Dendritic cell treated with granulocyte-macrophage colony-stimulating factor and Interleukin-4, amounts not matched to agents 40 ng/mL and 50 ng/mL, for 4 days (primary cell): ENCODE measurements around the gene PSMB5.

Source experiments
- H3K27ac Mint-ChIP-seq: one replicate; pipeline ENCODE4 v1.8.0; 2022; ENCODE audit warnings: mild to moderate bottlenecking, mixed read lengths
- H3K27me3 Mint-ChIP-seq: one replicate; pipeline ENCODE4 v1.8.0; 2022; ENCODE audit warnings: mild to moderate bottlenecking, mixed read lengths
- H3K36me3 Mint-ChIP-seq: one replicate; pipeline ENCODE4 v1.8.0; 2022; ENCODE audit warnings: low read depth, mixed read lengths
- H3K4me1 Mint-ChIP-seq: one replicate; pipeline ENCODE4 v1.8.0; 2022; ENCODE audit warnings: low read depth, mixed read lengths
- H3K4me3 Mint-ChIP-seq: one replicate; pipeline ENCODE4 v1.8.0; 2022; ENCODE audit warnings: mild to moderate bottlenecking, moderate library complexity, mixed read lengths
- H3K9me3 Mint-ChIP-seq: one replicate; pipeline ENCODE4 v1.8.0; 2022; ENCODE audit warnings: mixed read lengths
- intact Hi-C: fragments of 100-400 bp; cut with micrococcal nuclease; formaldehyde crosslinking; loops from one replicate; pipeline ENCODE4 v1.15.0; 2022

The PSMB5 gene

GRCh38 chr14:23034498-23035302, at the start of gene PSMB5:
Gene PSMB5 (minus strand): TSS chr14:23034900. CDS start chr14:23034881, 19 bp downstream.
- Mint-ChIP-seq H3K36me3 (peaks cover 50% of the 10 kb centered on the region), H3K9me3 (no peaks in the 10 kb centered on the region), H3K27ac (peak within 1 kb of the TSS; percentile 95), H3K4me3 (peak within 1 kb of the TSS; percentile 95), H3K4me1 (peaks cover 25% of the 10 kb centered on the region), H3K27me3 (no peaks in the 10 kb centered on the region)
- intact Hi-C loops = loop anchor here (1.0 kb wide), 1 partner anchor 27 kb away; no protein-coding TSS in a partner anchor

- Mint-ChIP-seq H3K36me3 (peaks cover 88% of the 10 kb centered on the region), H3K27me3 (no peaks in the 10 kb centered on the region), H3K27ac (peak overlapping the region; percentile 80), H3K9me3 (no peaks in the 10 kb centered on the region), H3K4me3 (peak overlapping the region; percentile 37), H3K4me1 (peaks cover 57% of the 10 kb centered on the region)
- intact Hi-C loops = no loop called here
Measured at GRCh38 chr14:23080474-23080873, 45.8 kb upstream of the PSMB5 start.

GRCh38 chr14:23079716-23080115, 45.0 kb upstream of the PSMB5 start:
- peaks cover 54% of the 10 kb centered on the region for H3K4me1 Mint-ChIP-seq
- no peaks in the 10 kb centered on the region for H3K27me3 Mint-ChIP-seq
- peak overlapping the region; percentile 80 for H3K27ac Mint-ChIP-seq
- H3K9me3 Mint-ChIP-seq = no peaks in the 10 kb centered on the region
- H3K36me3 Mint-ChIP-seq = peaks cover 88% of the 10 kb centered on the region
- intact Hi-C loops = loop anchor here (5.0 kb wide), 1 partner anchor 103 kb away; the partner anchor contains the start of gene SLC7A8
- peak overlapping the region; percentile 37 for H3K4me3 Mint-ChIP-seq

- H3K9me3 Mint-ChIP-seq = no peaks in the 10 kb centered on the region
- no peaks in the 10 kb centered on the region for H3K27me3 Mint-ChIP-seq
- peak overlapping the region; percentile 32 for H3K4me3 Mint-ChIP-seq
- peak overlapping the region; percentile 80 for H3K27ac Mint-ChIP-seq
- H3K36me3 Mint-ChIP-seq = peaks cover 90% of the 10 kb centered on the region
- H3K4me1 Mint-ChIP-seq = peaks cover 55% of the 10 kb centered on the region
- intact Hi-C loops = loop anchor here (5.0 kb wide), 1 partner anchor 104 kb away; the partner anchor contains the start of gene SLC7A8
Measured at GRCh38 chr14:23078692-23079116, 44.0 kb upstream of the PSMB5 start.

GRCh38 chr14:23077962-23078361, 43.3 kb upstream of the PSMB5 start:
- H3K4me3 Mint-ChIP-seq = no peak overlapping the region
- peaks cover 90% of the 10 kb centered on the region for H3K36me3 Mint-ChIP-seq
- no peaks in the 10 kb centered on the region for H3K9me3 Mint-ChIP-seq
- H3K27ac Mint-ChIP-seq = peak overlapping the region; percentile 80
- peaks cover 56% of the 10 kb centered on the region for H3K4me1 Mint-ChIP-seq
- intact Hi-C loops = loop anchor here (5.0 kb wide), 1 partner anchor 104 kb away; the partner anchor contains the start of gene SLC7A8
- H3K27me3 Mint-ChIP-seq = no peaks in the 10 kb centered on the region

- peaks cover 93% of the 10 kb centered on the region for H3K36me3 Mint-ChIP-seq
- no peak overlapping the region for H3K27ac Mint-ChIP-seq
- no peaks in the 10 kb centered on the region for H3K27me3 Mint-ChIP-seq
- H3K4me1 Mint-ChIP-seq = peaks cover 67% of the 10 kb centered on the region
- no peaks in the 10 kb centered on the region for H3K9me3 Mint-ChIP-seq
- no peak overlapping the region for H3K4me3 Mint-ChIP-seq
- intact Hi-C loops = loop anchor here (5.0 kb wide), 1 partner anchor 105 kb away; the partner anchor contains the start of gene SLC7A8
Measured at GRCh38 chr14:23076785-23077408, 42.2 kb upstream of the PSMB5 start.

- intact Hi-C loops = loop anchor here (5.0 kb wide), 1 partner anchor 107 kb away; the partner anchor contains the start of gene SLC7A8
Measured at GRCh38 chr14:23074906-23075305, 40.2 kb upstream of the PSMB5 start.

GRCh38 chr14:23071921-23072539, 37.3 kb upstream of the PSMB5 start:
- H3K27ac Mint-ChIP-seq = peak overlapping the region; percentile 87

More at GRCh38 chr14:23074906-23075305, 40.2 kb upstream of the PSMB5 start:
- Mint-ChIP-seq H3K4me1 (peaks cover 70% of the 10 kb centered on the region), H3K27me3 (no peaks in the 10 kb centered on the region), H3K9me3 (no peaks in the 10 kb centered on the region), H3K27ac (peak overlapping the region; percentile 17), H3K36me3 (peaks cover 93% of the 10 kb centered on the region), H3K4me3 (no peak overlapping the region)

GRCh38 chr14:23071244-23071920, 36.7 kb upstream of the PSMB5 start:
- Mint-ChIP-seq H3K9me3 (no peaks in the 10 kb centered on the region), H3K27me3 (no peaks in the 10 kb centered on the region), H3K27ac (peak overlapping the region; percentile 87), H3K4me3 (peak overlapping the region; percentile 85), H3K36me3 (peaks cover 100% of the 10 kb centered on the region), H3K4me1 (peaks cover 65% of the 10 kb centered on the region)
- intact Hi-C loops = no loop called here

More at GRCh38 chr14:23071921-23072539, 37.3 kb upstream of the PSMB5 start:
- peaks cover 100% of the 10 kb centered on the region for H3K36me3 Mint-ChIP-seq
- intact Hi-C loops = no loop called here
- peaks cover 65% of the 10 kb centered on the region for H3K4me1 Mint-ChIP-seq
- H3K27me3 Mint-ChIP-seq = no peaks in the 10 kb centered on the region
- H3K4me3 Mint-ChIP-seq = peak overlapping the region; percentile 85
- H3K9me3 Mint-ChIP-seq = no peaks in the 10 kb centered on the region

GRCh38 chr14:23070262-23071129, 35.8 kb upstream of the PSMB5 start:
- Mint-ChIP-seq H3K4me1 (peaks cover 64% of the 10 kb centered on the region), H3K4me3 (peak overlapping the region; percentile 85), H3K27me3 (no peaks in the 10 kb centered on the region), H3K27ac (peak overlapping the region; percentile 87), H3K36me3 (peaks cover 100% of the 10 kb centered on the region), H3K9me3 (no peaks in the 10 kb centered on the region)
- intact Hi-C loops = no loop called here

- no peaks in the 10 kb centered on the region for H3K27me3 Mint-ChIP-seq
- H3K4me1 Mint-ChIP-seq = peaks cover 58% of the 10 kb centered on the region
- H3K9me3 Mint-ChIP-seq = no peaks in the 10 kb centered on the region
- intact Hi-C loops = loop anchor here (1.0 kb wide), 1 partner anchor 40 kb away; no protein-coding TSS in a partner anchor
- peak overlapping the region; percentile 67 for H3K27ac Mint-ChIP-seq
- no peak overlapping the region for H3K4me3 Mint-ChIP-seq
- H3K36me3 Mint-ChIP-seq = peaks cover 100% of the 10 kb centered on the region
Measured at GRCh38 chr14:23069413-23069806, 34.7 kb upstream of the PSMB5 start.

GRCh38 chr14:23068789-23069412, 34.2 kb upstream of the PSMB5 start:
- intact Hi-C loops = loop anchor here (1.0 kb wide), 1 partner anchor 40 kb away; no protein-coding TSS in a partner anchor
- Mint-ChIP-seq H3K4me3 (no peak overlapping the region), H3K36me3 (peaks cover 100% of the 10 kb centered on the region), H3K27me3 (no peaks in the 10 kb centered on the region), H3K4me1 (peaks cover 57% of the 10 kb centered on the region), H3K9me3 (no peaks in the 10 kb centered on the region), H3K27ac (peak overlapping the region; percentile 67)
